Brain microvascular endothelial cell (primary cell): ENCODE results near the gene FIBCD1.
A peak's percentile ranks its signal among the peaks of the same experiment; 100 is the strongest.
"Not testable (repeated sequence)": the region's sequence is repeated elsewhere in the genome, so short reads cannot be mapped to it uniquely, and the experiment has no call there.

Source experiments
- DNase-seq: peaks from one replicate; pipeline ENCODE4 v3.0.0-alpha.2; 2020
- H3K27ac ChIP-seq: fragments of 250-450 bp; sonication (Bioruptor Pico); 2 replicates; pipeline ENCODE4 v1.5.1; 2020; ENCODE audit warnings: mild to moderate bottlenecking, moderate library complexity
- H3K27me3 ChIP-seq: fragments of 250-450 bp; sonication (Bioruptor Pico); replicated peaks from 2 replicates; pipeline ENCODE4 v1.5.1; 2020; ENCODE audit warnings: mild to moderate bottlenecking
- H3K36me3 ChIP-seq: fragments of 250-450 bp; sonication (Bioruptor Pico); replicated peaks from 2 replicates; pipeline ENCODE4 v1.5.1; 2020; ENCODE audit warnings: mild to moderate bottlenecking
- H3K4me3 ChIP-seq: 2 replicates; pipeline ENCODE4 v1.5.1; 2011; ENCODE audit warnings: low read depth, mild to moderate bottlenecking, control low read depth, low read length, moderate library complexity
- CTCF ChIP-seq: IDR thresholded peaks from 2 replicates; pipeline ENCODE4 v1.5.1; 2011; ENCODE audit warnings: low read depth, mild to moderate bottlenecking, moderate library complexity, low read length, control low read depth, inconsistent platforms; ENCODE audit errors: missing control alignments
- in situ Hi-C: cut with HindIII; loops from 2 replicates; pipeline ENCODE4 v1.10.0; 2017; ENCODE audit warnings: low sequenced_read_pairs, low pct_ligation_motif_present

FIBCD1 gene

GRCh38 chr9:130963337-130963908 is 24.4 kb upstream of the FIBCD1 start:
- no peak overlapping the region for H3K4me3 ChIP-seq

GRCh38 chr9:130962418-130963316 is 23.6 kb upstream of the FIBCD1 start:
- peak; percentile 92 for DNase-seq
- Histone ChIP-seq H3K4me3 (no peak overlapping the region), H3K27me3 (peaks cover 29% of the 10 kb centered on the region), H3K27ac (peak overlapping the region; percentile 19), H3K36me3 (no peaks in the 10 kb centered on the region)
- TF ChIP-seq CTCF: no peak
- in situ Hi-C loops: no loop called here

More at GRCh38 chr9:130963337-130963908, 24.4 kb upstream of the FIBCD1 start:
- Histone ChIP-seq H3K27ac (no peak overlapping the region), H3K36me3 (no peaks in the 10 kb centered on the region), H3K27me3 (peaks cover 29% of the 10 kb centered on the region)
- DNase-seq: no peak
- in situ Hi-C loops: no loop called here
- no peak for TF ChIP-seq CTCF

- DNase-seq: no peak
- H3K27me3 ChIP-seq: peaks cover 28% of the 10 kb centered on the region
- no peak for TF ChIP-seq CTCF
- H3K4me3 ChIP-seq: no peak overlapping the region
- in situ Hi-C loops: no loop called here
- H3K27ac ChIP-seq: no peak overlapping the region
- no peaks in the 10 kb centered on the region for H3K36me3 ChIP-seq
Observed at GRCh38 chr9:130961511-130962300, 22.7 kb upstream of the FIBCD1 start.

GRCh38 chr9:130960522-130961378 is 21.7 kb upstream of the FIBCD1 start:
- Histone ChIP-seq H3K36me3 (no peaks in the 10 kb centered on the region), H3K27me3 (peaks cover 34% of the 10 kb centered on the region), H3K27ac (no peak overlapping the region), H3K4me3 (no peak overlapping the region)
- DNase-seq: no peak
- no peak for TF ChIP-seq CTCF
- in situ Hi-C loops: no loop called here

- no peak for TF ChIP-seq CTCF
- Histone ChIP-seq H3K4me3 (no peak overlapping the region), H3K27me3 (peaks cover 35% of the 10 kb centered on the region), H3K36me3 (no peaks in the 10 kb centered on the region), H3K27ac (no peak overlapping the region)
- in situ Hi-C loops: no loop called here
- no peak for DNase-seq
Observed at GRCh38 chr9:130959809-130960334, 20.8 kb upstream of the FIBCD1 start.

- peaks cover 46% of the 10 kb centered on the region for H3K27me3 ChIP-seq
- H3K36me3 ChIP-seq, H3K27ac ChIP-seq, in situ Hi-C loops, DNase-seq, H3K4me3 ChIP-seq: not testable (repeated sequence)
Observed at GRCh38 chr9:130958564-130958963, 19.5 kb upstream of the FIBCD1 start.
